GM18867 (cell line): ENCODE results near the gene SUSD5.
"Not testable (repeated sequence)": the region's sequence is repeated elsewhere in the genome, so short reads cannot be mapped to it uniquely, and the experiment has no call there.

Source experiments
- ATAC-seq: cut with Tn5 transposase; IDR thresholded peaks from one replicate; pipeline ENCODE4 v1.9.1; 2021; ENCODE audit warnings: mild to moderate bottlenecking, moderate library complexity; ENCODE audit not compliant: unreplicated experiment

The SUSD5 gene

GRCh38 chr3:33196538-33196937, 22.1 kb downstream of the SUSD5 start:
- no peak for ATAC-seq

- no peak for ATAC-seq
Observed at GRCh38 chr3:33194303-33194702, 24.3 kb downstream of the SUSD5 start.

GRCh38 chr3:33187368-33187634, 31.3 kb downstream of the SUSD5 start:
- ATAC-seq = no peak

- ATAC-seq = no peak
Observed at GRCh38 chr3:33186524-33187367, 31.9 kb downstream of the SUSD5 start.

- no peak for ATAC-seq
Observed at GRCh38 chr3:33184863-33185262, 33.7 kb downstream of the SUSD5 start.

GRCh38 chr3:33181641-33182040, 37.0 kb downstream of the SUSD5 start:
- ATAC-seq = not testable (repeated sequence)

- ATAC-seq = no peak
Observed at GRCh38 chr3:33181229-33181628, 37.4 kb downstream of the SUSD5 start.

GRCh38 chr3:33179132-33179531, 39.5 kb downstream of the SUSD5 start:
- no peak for ATAC-seq

GRCh38 chr3:33174711-33175414, 43.7 kb downstream of the SUSD5 start:
- no peak for ATAC-seq

GRCh38 chr3:33174095-33174494, 44.5 kb downstream of the SUSD5 start:
- no peak for ATAC-seq

GRCh38 chr3:33173672-33174071, 44.9 kb downstream of the SUSD5 start:
- ATAC-seq = no peak

GRCh38 chr3:33173103-33173502, 45.5 kb downstream of the SUSD5 start:
- ATAC-seq = no peak

- ATAC-seq = no peak
Observed at GRCh38 chr3:33171580-33171979, 47.0 kb downstream of the SUSD5 start.

- ATAC-seq = no peak
Observed at GRCh38 chr3:33170531-33170930, 48.1 kb downstream of the SUSD5 start.

GRCh38 chr3:33167716-33168336, 50.8 kb downstream of the SUSD5 start:
- no peak for ATAC-seq

GRCh38 chr3:33167284-33167683, 51.3 kb downstream of the SUSD5 start:
- ATAC-seq = no peak

- ATAC-seq = no peak
Observed at GRCh38 chr3:33166095-33166494, 52.5 kb downstream of the SUSD5 start.

GRCh38 chr3:33165372-33165771, 53.2 kb downstream of the SUSD5 start:
- no peak for ATAC-seq

GRCh38 chr3:33162621-33163020, 56.0 kb downstream of the SUSD5 start:
- not testable (repeated sequence) for ATAC-seq

GRCh38 chr3:33159981-33160380, 58.6 kb downstream of the SUSD5 start:
- ATAC-seq = no peak

- ATAC-seq = no peak
Observed at GRCh38 chr3:33159234-33159633, 59.4 kb downstream of the SUSD5 start.

- no peak for ATAC-seq
Observed at GRCh38 chr3:33155301-33155700, 63.3 kb downstream of the SUSD5 start.
